HepG2 (cell line): ENCODE data around the gene SLC6A9. TPM values are rescaled to one million over a fixed set of nuclear protein-coding genes. Genes with fewer than 3 reads are reported as not detected.

Source experiments
- ADNP ChIP-seq: sonication (generic); formaldehyde crosslinking; IDR thresholded peaks from 2 replicates; pipeline ENCODE4 v1.4.0; 2020; ENCODE audit warnings: missing genetic modification reagents
- EP300 ChIP-seq, 3 experiments: sonication (generic) in 1 of 3; formaldehyde crosslinking in 1 of 3; IDR thresholded peaks; 2 replicates each; pipeline versions ENCODE4 v1.5.1 to v1.6.1; 2011 to 2020; ENCODE audit warnings: low read depth in 2 of 3, low read length in 2 of 3, borderline replicate concordance in 1 of 3, improper control_type of control experiment in 1 of 3, mild to moderate bottlenecking in 1 of 3, missing genetic modification reagents in 1 of 3, moderate library complexity in 1 of 3
- FIP1L1 ChIP-seq: fragments of 200-400 bp; formaldehyde crosslinking; IDR thresholded peaks from 2 replicates; pipeline ENCODE4 v1.6.1; 2018; ENCODE audit warnings: low read depth, mild to moderate bottlenecking, low read length, moderate library complexity, borderline replicate concordance; ENCODE audit not compliant: insufficient read depth
- GATAD1 ChIP-seq: IDR thresholded peaks from 2 replicates; pipeline ENCODE4 v1.6.1; 2016; ENCODE audit warnings: missing genetic modification reagents, missing compliant biosample characterization
- KDM4B ChIP-seq: sonication (generic); formaldehyde crosslinking; IDR thresholded peaks from 2 replicates; pipeline ENCODE4 v1.4.0; 2020; ENCODE audit warnings: missing genetic modification reagents
- KLF11 ChIP-seq: IDR thresholded peaks from 2 replicates; pipeline ENCODE4 v1.6.1; 2016; ENCODE audit warnings: missing compliant biosample characterization
- MIER3 ChIP-seq: IDR thresholded peaks from 2 replicates; pipeline ENCODE4 v1.6.1; 2016; ENCODE audit warnings: missing compliant biosample characterization, borderline replicate concordance
- NPAS2 ChIP-seq: sonication (generic); formaldehyde crosslinking; IDR thresholded peaks from 2 replicates; pipeline ENCODE4 v1.8.0; 2022; ENCODE audit warnings: mild to moderate bottlenecking, missing genetic modification reagents, borderline replicate concordance
- NRL ChIP-seq: sonication (generic); formaldehyde crosslinking; IDR thresholded peaks from 2 replicates; pipeline ENCODE4 v1.5.0; 2020; ENCODE audit warnings: missing genetic modification reagents, mild to moderate bottlenecking, moderate library complexity, borderline replicate concordance
- PHB2 ChIP-seq: fragments of 450-650 bp; IDR thresholded peaks from 2 replicates; pipeline ENCODE4 v1.6.1; 2018; ENCODE audit not compliant: partially characterized antibody
- TAF1 ChIP-seq: sonication (generic); formaldehyde crosslinking; IDR thresholded peaks from 2 replicates; pipeline ENCODE4 v1.4.0; 2020; ENCODE audit warnings: missing genetic modification reagents
- TGIF2 ChIP-seq: IDR thresholded peaks from 2 replicates; pipeline ENCODE4 v1.6.1; 2016; ENCODE audit warnings: control low read depth, missing compliant biosample characterization
- XBP1 ChIP-seq: sonication (generic); formaldehyde crosslinking; IDR thresholded peaks from 2 replicates; pipeline ENCODE4 v1.5.0; 2020; ENCODE audit warnings: missing genetic modification reagents
- ZMYM4 ChIP-seq: sonication (generic); formaldehyde crosslinking; IDR thresholded peaks from 2 replicates; pipeline ENCODE4 v1.8.1; 2023; ENCODE audit warnings: mild to moderate bottlenecking, missing genetic modification reagents
- ZNF235 ChIP-seq: sonication (generic); formaldehyde crosslinking; IDR thresholded peaks from 2 replicates; pipeline ENCODE4 v1.8.1; 2023; ENCODE audit warnings: mild to moderate bottlenecking, missing genetic modification reagents, borderline replicate concordance
- ZNF282 ChIP-seq: fragments of 450-650 bp; IDR thresholded peaks from 2 replicates; pipeline ENCODE4 v1.6.1; 2018; ENCODE audit not compliant: partially characterized antibody
- ZNF350 ChIP-seq: sonication (generic); formaldehyde crosslinking; IDR thresholded peaks from 2 replicates; pipeline ENCODE4 v1.4.0; 2020; ENCODE audit warnings: mild to moderate bottlenecking, low read depth, missing genetic modification reagents, borderline replicate concordance
- ZNF530 ChIP-seq: sonication (generic); formaldehyde crosslinking; IDR thresholded peaks from 2 replicates; pipeline ENCODE4 v1.5.0; 2020; ENCODE audit warnings: low read depth, mild to moderate bottlenecking, missing genetic modification reagents
- ZNF556 ChIP-seq: sonication (generic); formaldehyde crosslinking; IDR thresholded peaks from 2 replicates; pipeline ENCODE4 v1.4.0; 2020; ENCODE audit warnings: mild to moderate bottlenecking, missing genetic modification reagents, borderline replicate concordance
- ZNF589 ChIP-seq: sonication (generic); formaldehyde crosslinking; conservative IDR thresholded peaks from 2 replicates; pipeline ENCODE4 v1.8.0; 2022; ENCODE audit warnings: mild to moderate bottlenecking, moderate library complexity, missing genetic modification reagents
- ZNF614 ChIP-seq: IDR thresholded peaks from 2 replicates; pipeline ENCODE4 v1.6.1; 2018; ENCODE audit warnings: missing biosample characterization, missing genetic modification reagents, inconsistent platforms, borderline replicate concordance
- polyA plus RNA-seq, 8 experiments: library from polyadenylated mRNA; depleted of rRNA in 3 of 8; stranded (reverse) in 7 of 8; unstranded in 1 of 8; fragments of >200 nt; fragmentation: Illumina TruSeq in 4 of 8; extraction: Trizol in 4 of 8; gene quantifications; 2 replicates each; pipeline versions ENCODE4 v1.2.1 to v1.2.3, GENCODE V29; 2011 to 2016; ENCODE audit warnings: low read depth in 4 of 8, missing spikeins in 1 of 8, mixed read lengths in 1 of 8; ENCODE audit not compliant: insufficient read depth in 1 of 8
- total RNA-seq, 5 experiments: library from RNA; depleted of rRNA; stranded (reverse); fragments of >200 nt; fragmentation: Illumina TruSeq; extraction: Trizol; gene quantifications; 2 replicates each; pipeline ENCODE4 v1.2.3, GENCODE V29; 2016; ENCODE audit warnings: low read depth in 1 of 5
- TF ChIP-seq, protein P1 (sequence below): sonication (generic); formaldehyde crosslinking; IDR thresholded peaks from 2 replicates; pipeline ENCODE4 v1.5.1; 2020; ENCODE audit warnings: missing genetic modification reagents, mild to moderate bottlenecking, borderline replicate concordance
- TF ChIP-seq, protein P2 (sequence below): sonication (generic); formaldehyde crosslinking; IDR thresholded peaks from 2 replicates; pipeline ENCODE4 v1.4.0; 2020; ENCODE audit warnings: mild to moderate bottlenecking, missing genetic modification reagents
- TF ChIP-seq, protein P3 (sequence below): fragments of 450-650 bp; IDR thresholded peaks from 2 replicates; pipeline ENCODE4 v1.6.1; 2017; ENCODE audit warnings: mild to moderate bottlenecking
- TF ChIP-seq, protein P4 (sequence below): sonication (generic); formaldehyde crosslinking; IDR thresholded peaks from 2 replicates; pipeline ENCODE4 v1.8.1; 2022; ENCODE audit warnings: low read depth, mild to moderate bottlenecking, missing genetic modification reagents

SLC6A9 gene
- total and polyA plus RNA-seq, 2 of the 13 experiments (the other 11 are each of a cell fraction or from before 2014, with no cell fraction given) = 8.5 to 9.9 TPM

DNA sequence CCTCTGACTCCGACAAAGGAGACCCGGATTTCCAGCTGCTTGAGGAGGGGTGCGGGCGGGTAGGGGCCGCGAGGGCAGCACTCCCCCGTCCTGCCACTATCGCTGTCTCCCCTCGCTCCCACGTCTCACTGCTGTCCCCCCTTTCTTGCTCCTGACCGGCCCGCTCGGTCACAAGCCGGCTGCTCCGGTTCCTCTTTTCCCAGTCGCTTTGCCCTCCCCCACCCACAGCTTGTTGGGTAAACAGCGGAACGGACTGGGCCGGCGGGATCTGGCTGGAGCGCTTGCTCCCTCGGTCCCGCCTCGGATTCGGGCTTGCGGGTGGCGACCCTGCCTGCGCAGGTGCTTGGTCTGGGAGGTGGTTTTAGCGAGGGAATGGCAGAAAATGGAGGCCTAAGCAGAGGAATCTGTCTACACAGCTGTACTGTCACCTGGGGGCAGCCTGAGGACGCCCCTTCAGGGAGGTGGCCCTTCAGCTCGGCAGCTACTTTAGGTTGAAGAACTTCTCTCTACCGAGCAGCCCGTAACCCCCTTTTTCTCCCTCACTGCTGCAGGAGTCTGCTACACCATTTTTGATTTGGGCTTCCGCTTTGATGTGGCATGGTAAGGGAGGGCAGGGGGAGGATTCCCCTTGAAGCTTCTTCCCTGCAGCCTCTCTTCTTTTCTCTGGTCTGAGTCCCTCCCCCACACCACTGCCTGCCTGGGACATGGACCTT is 55.9 kb downstream of the SLC6A9 start (continued):
- TF ChIP-seq, protein P1, sequence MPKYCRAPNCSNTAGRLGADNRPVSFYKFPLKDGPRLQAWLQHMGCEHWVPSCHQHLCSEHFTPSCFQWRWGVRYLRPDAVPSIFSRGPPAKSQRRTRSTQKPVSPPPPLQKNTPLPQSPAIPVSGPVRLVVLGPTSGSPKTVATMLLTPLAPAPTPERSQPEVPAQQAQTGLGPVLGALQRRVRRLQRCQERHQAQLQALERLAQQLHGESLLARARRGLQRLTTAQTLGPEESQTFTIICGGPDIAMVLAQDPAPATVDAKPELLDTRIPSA (CRISPR knock-in tag) = no peak
- no peak for TF ChIP-seq XBP1
- TF ChIP-seq ZMYM4 (CRISPR knock-in tag) = no peak; the same call in 1 of the 2 replicates
- TF ChIP-seq ZNF589 (CRISPR knock-in tag) = no peak
- TF ChIP-seq TAF1 (CRISPR knock-in tag) = no peak
- no peak for TF ChIP-seq KLF11 (CRISPR knock-in tag)
- TF ChIP-seq MIER3 (CRISPR knock-in tag) = no peak
- TF ChIP-seq EP300 (IDR thresholded peaks at IDR 0.05; ENCODE audit: low read depth in 2 of 2, low read length in 2 of 2) = no peak
- TF ChIP-seq EP300 (CRISPR knock-in tag; IDR thresholded peaks at IDR 0.05; ENCODE audit: borderline replicate concordance) = no peak
- TF ChIP-seq FIP1L1 = no peak
- no peak for TF ChIP-seq ZNF282
- no peak for TF ChIP-seq KDM4B
- TF ChIP-seq, protein P2, sequence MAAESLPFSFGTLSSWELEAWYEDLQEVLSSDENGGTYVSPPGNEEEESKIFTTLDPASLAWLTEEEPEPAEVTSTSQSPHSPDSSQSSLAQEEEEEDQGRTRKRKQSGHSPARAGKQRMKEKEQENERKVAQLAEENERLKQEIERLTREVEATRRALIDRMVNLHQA = no peak
- TF ChIP-seq GATAD1 (CRISPR knock-in tag) = no peak
- TF ChIP-seq ZNF235 (CRISPR knock-in tag) = no peak
- TF ChIP-seq ZNF556 (CRISPR knock-in tag) = no peak
- TF ChIP-seq ZNF350 = no peak
- no peak for TF ChIP-seq ZNF614 (CRISPR knock-in tag)
- no peak for TF ChIP-seq TGIF2 (CRISPR knock-in tag)
- no peak for TF ChIP-seq NRL (CRISPR knock-in tag)
- TF ChIP-seq PHB2 = no peak
- TF ChIP-seq ZNF530 = no peak
- no peak for TF ChIP-seq ADNP (CRISPR knock-in tag)
- TF ChIP-seq, protein P3, sequence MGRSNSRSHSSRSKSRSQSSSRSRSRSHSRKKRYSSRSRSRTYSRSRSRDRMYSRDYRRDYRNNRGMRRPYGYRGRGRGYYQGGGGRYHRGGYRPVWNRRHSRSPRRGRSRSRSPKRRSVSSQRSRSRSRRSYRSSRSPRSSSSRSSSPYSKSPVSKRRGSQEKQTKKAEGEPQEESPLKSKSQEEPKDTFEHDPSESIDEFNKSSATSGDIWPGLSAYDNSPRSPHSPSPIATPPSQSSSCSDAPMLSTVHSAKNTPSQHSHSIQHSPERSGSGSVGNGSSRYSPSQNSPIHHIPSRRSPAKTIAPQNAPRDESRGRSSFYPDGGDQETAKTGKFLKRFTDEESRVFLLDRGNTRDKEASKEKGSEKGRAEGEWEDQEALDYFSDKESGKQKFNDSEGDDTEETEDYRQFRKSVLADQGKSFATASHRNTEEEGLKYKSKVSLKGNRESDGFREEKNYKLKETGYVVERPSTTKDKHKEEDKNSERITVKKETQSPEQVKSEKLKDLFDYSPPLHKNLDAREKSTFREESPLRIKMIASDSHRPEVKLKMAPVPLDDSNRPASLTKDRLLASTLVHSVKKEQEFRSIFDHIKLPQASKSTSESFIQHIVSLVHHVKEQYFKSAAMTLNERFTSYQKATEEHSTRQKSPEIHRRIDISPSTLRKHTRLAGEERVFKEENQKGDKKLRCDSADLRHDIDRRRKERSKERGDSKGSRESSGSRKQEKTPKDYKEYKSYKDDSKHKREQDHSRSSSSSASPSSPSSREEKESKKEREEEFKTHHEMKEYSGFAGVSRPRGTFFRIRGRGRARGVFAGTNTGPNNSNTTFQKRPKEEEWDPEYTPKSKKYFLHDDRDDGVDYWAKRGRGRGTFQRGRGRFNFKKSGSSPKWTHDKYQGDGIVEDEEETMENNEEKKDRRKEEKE = no peak
- TF ChIP-seq, protein P4, sequence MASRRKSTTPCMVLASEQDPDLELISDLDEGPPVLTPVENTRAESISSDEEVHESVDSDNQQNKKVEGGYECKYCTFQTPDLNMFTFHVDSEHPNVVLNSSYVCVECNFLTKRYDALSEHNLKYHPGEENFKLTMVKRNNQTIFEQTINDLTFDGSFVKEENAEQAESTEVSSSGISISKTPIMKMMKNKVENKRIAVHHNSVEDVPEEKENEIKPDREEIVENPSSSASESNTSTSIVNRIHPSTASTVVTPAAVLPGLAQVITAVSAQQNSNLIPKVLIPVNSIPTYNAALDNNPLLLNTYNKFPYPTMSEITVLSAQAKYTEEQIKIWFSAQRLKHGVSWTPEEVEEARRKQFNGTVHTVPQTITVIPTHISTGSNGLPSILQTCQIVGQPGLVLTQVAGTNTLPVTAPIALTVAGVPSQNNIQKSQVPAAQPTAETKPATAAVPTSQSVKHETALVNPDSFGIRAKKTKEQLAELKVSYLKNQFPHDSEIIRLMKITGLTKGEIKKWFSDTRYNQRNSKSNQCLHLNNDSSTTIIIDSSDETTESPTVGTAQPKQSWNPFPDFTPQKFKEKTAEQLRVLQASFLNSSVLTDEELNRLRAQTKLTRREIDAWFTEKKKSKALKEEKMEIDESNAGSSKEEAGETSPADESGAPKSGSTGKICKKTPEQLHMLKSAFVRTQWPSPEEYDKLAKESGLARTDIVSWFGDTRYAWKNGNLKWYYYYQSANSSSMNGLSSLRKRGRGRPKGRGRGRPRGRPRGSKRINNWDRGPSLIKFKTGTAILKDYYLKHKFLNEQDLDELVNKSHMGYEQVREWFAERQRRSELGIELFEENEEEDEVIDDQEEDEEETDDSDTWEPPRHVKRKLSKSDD (CRISPR knock-in tag) = no peak
- no peak for TF ChIP-seq NPAS2 (CRISPR knock-in tag)
